Measurements from ENCODE around the gene KCNK13. TPM values are rescaled to one million over a fixed set of nuclear protein-coding genes. Genes with fewer than 3 reads are reported as not detected.

The KCNK13 gene
- total and polyA plus RNA-seq, 2 of the 4 experiments (the other 2 are of a cell fraction) = not detected

GRCh38 chr14:90091393-90091792 lies 29.6 kb downstream of the KCNK13 start:
- no peak overlapping the region for H4K91ac ChIP-seq (ENCODE audit: insufficient read depth, low read depth, low read length)
- H3K9me3 ChIP-seq (ENCODE audit: control insufficient read depth, insufficient read depth, low read length) = 0 out of 2 replicates have a peak, but pooled peaks cover 2% of the 10 kb centered on the region
- dilution Hi-C loops (cut with HindIII; ENCODE audit: low sequenced_read_pairs, unreplicated experiment) (no loop called here), in situ Hi-C loops (cut with MboI; ENCODE audit: low sequenced_read_pairs) (no loop called here), intact Hi-C loops (cut with micrococcal nuclease) (no loop called here)
- H3K4me1 ChIP-seq (ENCODE audit: control insufficient read depth, insufficient read depth, low read length) = no peaks in the 10 kb centered on the region
- H3K9me1 ChIP-seq (ENCODE audit: insufficient read depth, low read length) = no peaks in the 10 kb centered on the region
- ATAC-seq (ENCODE audit: low read depth) (no peak), DNase-seq (peak; percentile 20)
- no peak overlapping the region for H3K9ac ChIP-seq (ENCODE audit: low read depth, low read length)
- no peak for TF ChIP-seq RCOR1 (IDR thresholded peaks at IDR 0.05; ENCODE audit: insufficient replicate concordance, low read length)
- TF ChIP-seq RFX5 (IDR thresholded peaks at IDR 0.05; ENCODE audit: low read depth, low read length) = no peak
- TF ChIP-seq POLR2A (IDR thresholded peaks at IDR 0.05; ENCODE audit: low read depth, low read length) = no peak
- TF ChIP-seq CTCF (conservative IDR thresholded peaks at IDR 0.05; ENCODE audit: low read depth, low read length) = no peak
- no peak for TF ChIP-seq USF2 (IDR thresholded peaks at IDR 0.05; ENCODE audit: low read depth, low read length)
- TF ChIP-seq RAD21 (IDR thresholded peaks at IDR 0.05; ENCODE audit: low read length) = no peak
- no peak for TF ChIP-seq CHD1 (IDR thresholded peaks at IDR 0.05; ENCODE audit: low read depth, low read length)
- TF ChIP-seq FOS (IDR thresholded peaks at IDR 0.05; ENCODE audit: low read depth, low read length) = no peak
- TF ChIP-seq SMC3 (IDR thresholded peaks at IDR 0.05; ENCODE audit: low read depth, low read length) = no peak
- TF ChIP-seq ELK1 (IDR thresholded peaks at IDR 0.05; ENCODE audit: borderline replicate concordance, low read depth, low read length) = no peak
- no peak for TF ChIP-seq NFE2L2 (IDR thresholded peaks at IDR 0.05; ENCODE audit: low read depth, low read length)
- no peak for TF ChIP-seq MAFK (IDR thresholded peaks at IDR 0.05; ENCODE audit: low read depth, low read length)
- no peak for TF ChIP-seq MXI1 (IDR thresholded peaks at IDR 0.05; ENCODE audit: borderline replicate concordance, low read depth, low read length)
- TF ChIP-seq BHLHE40 (IDR thresholded peaks at IDR 0.05; ENCODE audit: low read depth, low read length) = no peak
- TF ChIP-seq CEBPB (IDR thresholded peaks at IDR 0.05; ENCODE audit: low read depth, low read length) = no peak
- TF ChIP-seq MAZ (IDR thresholded peaks at IDR 0.05; ENCODE audit: borderline replicate concordance, low read depth, low read length) = no peak
- H2AK9ac ChIP-seq (replicated peaks; ENCODE audit: low read depth, low read length, poor library complexity) = no peak overlapping the region
- ChIA-PET CTCF (interaction anchor here (0.6 kb wide), 1 partner anchor 32 kb away, joined by 4 read pairs; no protein-coding TSS in a partner anchor), POLR2A (ENCODE audit: unreplicated experiment) (no interaction called here)
- H2AFZ ChIP-seq (replicated peaks; ENCODE audit: low read length, poor library complexity) = no peak overlapping the region
- no peak overlapping the region for H2BK5ac ChIP-seq (ENCODE audit: low read depth, low read length, poor library complexity, severe bottlenecking)
- H3K79me1 ChIP-seq (ENCODE audit: low read depth in 1 of 2, low read length in 2 of 2) = no peaks in the 10 kb centered on the region
- H3K4me2 ChIP-seq (ENCODE audit: low read depth, low read length) = no peak overlapping the region
- H3K56ac ChIP-seq (ENCODE audit: extremely low read depth, insufficient read depth, low read length) = no peak overlapping the region
- no peak overlapping the region for H3K23ac ChIP-seq (ENCODE audit: low read depth, low read length)
- no peak overlapping the region for H3K4me3 ChIP-seq (ENCODE audit: insufficient read depth, low read depth, low read length)
- no peak overlapping the region for H2BK120ac ChIP-seq (ENCODE audit: low read depth, low read length)
- H2AK5ac ChIP-seq (ENCODE audit: low read depth, low read length) = no peak overlapping the region
- H4K8ac ChIP-seq (ENCODE audit: low read depth in 2 of 2, low read length in 2 of 2) = no peak overlapping the region
- WGBS, 2 experiments (ENCODE audit: extremely low coverage in 2 of 2, insufficient read length in 1 of 2) = 0% methylated on average over 1 of the region's 1 CpG; no CpG with 5 or more reads in 1 of the 2 experiments
- no peaks in the 10 kb centered on the region for H4K20me1 ChIP-seq (ENCODE audit: insufficient read depth, low read length)
- H3K14ac ChIP-seq (replicated peaks; ENCODE audit: low read depth, low read length) = no peak overlapping the region
- H2BK20ac ChIP-seq (ENCODE audit: low read depth, low read length) = no peak overlapping the region
- peaks cover 16% of the 10 kb centered on the region for H3K27me3 ChIP-seq (ENCODE audit: control insufficient read depth, insufficient read depth, low read length)
- no peak overlapping the region for H4K5ac ChIP-seq (ENCODE audit: low read depth, low read length)
- H3K27ac ChIP-seq (ENCODE audit: insufficient read depth, low read length) = no peak overlapping the region
- H3K4ac ChIP-seq (ENCODE audit: low read depth, low read length) = no peak overlapping the region
- H2BK15ac ChIP-seq (ENCODE audit: low read depth, low read length) = no peak overlapping the region
- H3K18ac ChIP-seq (ENCODE audit: low read depth, low read length) = no peak overlapping the region
- no TSS peak for BruUV-seq (replicated peaks)
- H3K36me3 ChIP-seq (ENCODE audit: control insufficient read depth, insufficient read depth, low read length) = no peaks in the 10 kb centered on the region
